ENCODE data around the gene SYT2.
"Not testable (repeated sequence)": the region's sequence is repeated elsewhere in the genome, so short reads cannot be mapped to it uniquely, and the experiment has no call there.

Gene SYT2

GRCh38 chr1:202567738-202568137 lies 142.5 kb downstream of the SYT2 start:
- DNase-seq = no peak

GRCh38 chr1:202565890-202566602 lies 144.2 kb downstream of the SYT2 start:
- no peak for DNase-seq

- DNase-seq = no peak
These were observed 145.2 kb downstream of the SYT2 start for GRCh38 chr1:202564958-202565495.

- DNase-seq = no peak
These were observed 146.4 kb downstream of the SYT2 start for GRCh38 chr1:202563818-202564217.

GRCh38 chr1:202562444-202563060 lies 147.7 kb downstream of the SYT2 start:
- DNase-seq = no peak

- DNase-seq = no peak
These were observed 148.4 kb downstream of the SYT2 start for GRCh38 chr1:202561726-202562443.

GRCh38 chr1:202561240-202561639 lies 149.0 kb downstream of the SYT2 start:
- DNase-seq = no peak

GRCh38 chr1:202557662-202558061 lies 152.6 kb downstream of the SYT2 start:
- DNase-seq = not testable (repeated sequence)

GRCh38 chr1:202556037-202556436 lies 154.2 kb downstream of the SYT2 start:
- not testable (repeated sequence) for DNase-seq

GRCh38 chr1:202554619-202555018 lies 155.6 kb downstream of the SYT2 start:
- DNase-seq = not testable (repeated sequence)

- DNase-seq = no peak
These were observed 156.7 kb downstream of the SYT2 start for GRCh38 chr1:202553560-202554038.

- DNase-seq = not testable (repeated sequence)
These were observed 157.2 kb downstream of the SYT2 start for GRCh38 chr1:202553078-202553477.

GRCh38 chr1:202552615-202553014 lies 157.6 kb downstream of the SYT2 start:
- not testable (repeated sequence) for DNase-seq

- no peak for DNase-seq
These were observed 158.6 kb downstream of the SYT2 start for GRCh38 chr1:202551683-202552082.

GRCh38 chr1:202550088-202550487 lies 160.2 kb downstream of the SYT2 start:
- DNase-seq = not testable (repeated sequence)

GRCh38 chr1:202547215-202547614 lies 163.0 kb downstream of the SYT2 start:
- DNase-seq = no peak

GRCh38 chr1:202546796-202547195 lies 163.5 kb downstream of the SYT2 start:
- not testable (repeated sequence) for DNase-seq

GRCh38 chr1:202546377-202546776 lies 163.9 kb downstream of the SYT2 start:
- DNase-seq = not testable (repeated sequence)

GRCh38 chr1:202545647-202546303 lies 164.5 kb downstream of the SYT2 start:
- not testable (repeated sequence) for DNase-seq

- DNase-seq = not testable (repeated sequence)
These were observed 165.3 kb downstream of the SYT2 start for GRCh38 chr1:202544766-202545449.

GRCh38 chr1:202543537-202543936 lies 166.7 kb downstream of the SYT2 start:
- not testable (repeated sequence) for DNase-seq

- DNase-seq = not testable (repeated sequence)
These were observed 167.8 kb downstream of the SYT2 start for GRCh38 chr1:202542415-202542814.

Measured in activated naive CD4-positive, alpha-beta T cell treated with Interleukin-2 at 50 U/mL for 16 hours (primary cell).